CD4-positive, alpha-beta T cell treated with Interleukin-17A for 4 hours (primary cell): Measurements from ENCODE around the gene BTF3L4.

ENCODE experiments used
- DNase-seq: peaks from one replicate; pipeline ENCODE4 v3.0.0-alpha.2; 2020; ENCODE audit warnings: mixed read lengths

The BTF3L4 gene

DNA sequence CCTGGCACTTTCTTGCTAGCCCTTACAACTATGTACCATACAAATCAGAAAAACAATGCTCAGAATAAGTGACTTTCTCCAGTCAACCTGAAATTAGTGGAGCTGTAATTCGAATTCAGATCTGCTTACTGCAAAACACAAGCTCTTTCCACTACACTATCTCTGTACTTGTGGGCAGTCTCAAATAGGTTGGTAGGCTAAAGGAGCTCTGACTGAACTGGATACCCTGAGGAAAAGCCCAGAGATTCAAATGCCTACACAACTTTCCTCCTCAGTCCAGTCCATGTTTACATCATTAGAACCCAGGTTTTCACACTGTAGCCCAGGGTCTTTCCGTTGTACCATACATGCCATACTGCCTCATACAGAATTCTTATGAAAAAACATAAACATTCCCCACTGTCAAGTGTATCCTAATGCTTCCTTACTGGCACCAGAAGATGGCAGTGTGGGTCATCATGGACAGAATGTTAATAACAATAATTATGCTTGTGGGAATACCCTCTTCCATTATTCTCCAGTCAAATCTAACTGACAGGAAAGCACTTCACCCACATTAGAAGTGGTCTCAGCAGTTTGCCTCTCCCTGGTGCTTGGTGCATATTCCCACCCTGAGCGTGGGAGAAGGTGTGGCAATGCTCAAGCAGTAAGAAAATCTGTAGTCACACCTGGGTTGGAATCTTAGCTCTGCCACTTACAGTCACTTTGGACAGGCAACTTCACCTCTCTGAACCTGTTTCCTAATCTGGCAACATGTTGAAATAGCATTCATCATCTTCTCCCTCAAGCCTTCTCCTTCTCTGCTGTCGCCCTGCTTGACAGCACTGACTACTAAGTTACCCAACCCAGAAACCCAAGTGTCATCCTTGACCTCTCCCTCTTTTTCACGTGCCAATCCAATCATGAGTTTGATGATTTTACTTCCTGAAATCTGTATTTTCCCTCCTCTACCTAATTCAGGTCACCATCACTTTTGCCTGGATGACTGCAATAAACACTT, 71.4 kb downstream of the BTF3L4 start:
- DNase-seq = peak; percentile 54

DNA sequence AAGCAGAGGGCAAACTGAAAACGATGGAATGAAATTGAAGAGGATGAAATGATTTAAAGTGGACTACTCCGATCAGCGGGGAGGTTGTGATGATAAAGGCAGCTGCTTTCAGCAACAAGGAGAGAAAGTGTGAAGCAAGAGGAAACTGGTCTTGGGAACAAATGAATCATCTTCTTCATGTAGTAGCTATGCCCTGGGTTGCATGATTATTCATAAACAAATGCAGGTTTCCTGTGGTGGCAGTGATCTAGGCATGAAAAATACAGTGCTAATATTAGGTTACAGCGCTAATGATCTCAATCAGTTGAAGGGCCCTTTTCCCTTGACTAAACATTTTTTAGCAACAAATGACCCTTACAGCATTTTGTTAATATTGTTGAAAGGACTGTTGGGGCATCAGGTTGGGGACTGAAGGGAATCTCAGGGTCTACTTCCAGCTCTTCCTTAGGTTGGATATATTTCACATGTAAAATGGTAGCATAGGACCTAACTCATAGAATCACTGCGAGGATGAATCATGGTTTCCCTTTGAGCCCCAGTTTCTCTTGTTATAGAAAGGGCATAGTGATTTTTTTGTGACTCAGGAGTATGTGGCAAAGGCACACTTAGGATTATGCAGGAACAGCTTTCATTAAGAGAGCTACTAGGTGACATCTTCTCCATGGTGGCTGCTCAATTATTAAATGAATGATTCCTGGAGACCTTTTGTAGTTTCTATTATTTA, 83.9 kb downstream of the BTF3L4 start:
- DNase-seq = peak; percentile 38
